H1 (cell line): ENCODE measurements around the gene MYH6. TPM values are rescaled to one million over a fixed set of nuclear protein-coding genes. Genes with fewer than 3 reads are reported as not detected.

Experiments
- CTCF ChIA-PET: fragments of 300-600 bp; sonication (Branson Sonifier 250); formaldehyde crosslinking; loops from one replicate; lab custom pipeline; 2021; ENCODE audit not compliant: partially characterized antibody; lab: Charles Lee
- POLR2A ChIA-PET: fragments of 300-600 bp; sonication (Branson Sonifier 250); formaldehyde crosslinking; loops from one replicate; lab custom pipeline; 2021; ENCODE audit warnings: inconsistent platforms; ENCODE audit not compliant: partially characterized antibody; lab: Charles Lee
- DNase-seq, 2 experiments: peaks; one replicate each; pipeline versions ENCODE4 v3.0.0 to v3.0.0-alpha.2; 2010 to 2022; ENCODE audit warnings: low spot score in 2 of 2, low read depth in 1 of 2, mixed read lengths in 1 of 2
- FAIRE-seq: peaks from 2 replicates; lab custom pipeline; 2011; peaks lifted over from hg19 to GRCh38; lab: Jason Lieb, UNC
- H2AFZ ChIP-seq: 2 replicates; pipeline ENCODE4 v1.8.1; 2012; ENCODE audit warnings: low read length, inconsistent platforms
- H2AK5ac ChIP-seq: 2 replicates; pipeline ENCODE4 v1.6.1; 2013; ENCODE audit warnings: low read depth, low read length
- H2BK120ac ChIP-seq: replicated peaks from 2 replicates; pipeline ENCODE3; 2013; ENCODE audit warnings: low read depth, low read length, inconsistent platforms
- H2BK12ac ChIP-seq: 2 replicates; pipeline ENCODE4 v1.6.1; 2013; ENCODE audit warnings: low read depth, low read length
- H2BK15ac ChIP-seq: 2 replicates; pipeline ENCODE4 v1.6.1; 2013; ENCODE audit warnings: low read length
- H2BK20ac ChIP-seq: 2 replicates; pipeline ENCODE4 v1.6.1; 2013; ENCODE audit warnings: low read length
- H2BK5ac ChIP-seq: 2 replicates; pipeline ENCODE4 v1.6.1; 2013; ENCODE audit warnings: low read depth, low read length
- H3K14ac ChIP-seq: 2 replicates; pipeline ENCODE4 v1.6.1; 2013; ENCODE audit warnings: inconsistent platforms; ENCODE audit not compliant: insufficient read length
- H3K18ac ChIP-seq: 2 replicates; pipeline ENCODE4 v1.6.1; 2013; ENCODE audit warnings: low read length; ENCODE audit errors: extremely low read depth
- H3K23ac ChIP-seq: 2 replicates; pipeline ENCODE4 v1.6.1; 2013; ENCODE audit warnings: inconsistent platforms; ENCODE audit not compliant: insufficient read length
- H3K23me2 ChIP-seq: 2 replicates; pipeline ENCODE4 v1.6.1; 2013; ENCODE audit warnings: low read depth, low read length
- H3K27ac ChIP-seq: 2 replicates; pipeline ENCODE4 v1.6.1; 2011; ENCODE audit warnings: low read depth, low read length, inconsistent platforms
- H3K27me3 ChIP-seq, 4 experiments: replicated peaks in 1 of 4; 1 replicate in 1 of 4; 2 replicates in 3 of 4; pipeline versions ENCODE4 v1.6.1 to v1.8.1; 2011 to 2013; ENCODE audit warnings: low read length in 3 of 4, mild to moderate bottlenecking in 3 of 4, inconsistent platforms in 2 of 4, mixed read lengths in 2 of 4, moderate library complexity in 1 of 4; ENCODE audit not compliant: control insufficient read depth in 3 of 4, insufficient read depth in 3 of 4; ENCODE audit errors: extremely low read depth in 1 of 4
- H3K36me3 ChIP-seq, 4 experiments: 2 replicates each; pipeline versions ENCODE4 v1.6.1 to v1.8.1; 2011 to 2013; ENCODE audit warnings: mild to moderate bottlenecking in 4 of 4, low read length in 3 of 4, moderate library complexity in 2 of 4, control low read depth in 1 of 4, inconsistent platforms in 1 of 4; ENCODE audit not compliant: insufficient read depth in 4 of 4, control insufficient read depth in 2 of 4
- H3K4ac ChIP-seq: replicated peaks from 2 replicates; pipeline ENCODE3; 2013; ENCODE audit warnings: low read length, low read depth, mixed read lengths, inconsistent platforms; ENCODE audit not compliant: insufficient read length
- H3K4me1 ChIP-seq, 4 experiments: replicated peaks in 1 of 4; 1 replicate in 1 of 4; 2 replicates in 3 of 4; pipeline versions ENCODE4 v1.6.1 to v1.8.1; 2011 to 2013; ENCODE audit warnings: low read length in 3 of 4, inconsistent platforms in 2 of 4, mixed read lengths in 1 of 4; ENCODE audit not compliant: insufficient read depth in 4 of 4, control insufficient read depth in 3 of 4
- H3K4me2 ChIP-seq, 2 experiments: 2 replicates each; pipeline versions ENCODE4 v1.6.1 to v1.8.1; 2011 to 2013; ENCODE audit warnings: low read depth in 2 of 2, low read length in 2 of 2, control low read depth in 1 of 2, inconsistent platforms in 1 of 2, mild to moderate bottlenecking in 1 of 2; ENCODE audit not compliant: insufficient read depth in 1 of 2
- H3K4me3 ChIP-seq, 4 experiments: fragments of 200-600, 300-600 bp in 1 of 4; sonication (generic), shearing (Covaris generic), sonication (Bioruptor Twin) in 1 of 4; 2 replicates each; pipeline versions ENCODE4 v1.5.1 to v1.8.1; 2011 to 2016; ENCODE audit warnings: low read length in 4 of 4, low read depth in 3 of 4, control low read depth in 2 of 4, inconsistent platforms in 2 of 4, mild to moderate bottlenecking in 2 of 4, mixed read lengths in 1 of 4, moderate library complexity in 1 of 4; ENCODE audit not compliant: insufficient read depth in 2 of 4; ENCODE audit errors: extremely low read depth in 1 of 4
- H3K56ac ChIP-seq: replicated peaks from 2 replicates; pipeline ENCODE3; 2013; ENCODE audit warnings: low read depth, mild to moderate bottlenecking, mixed read lengths, low read length, inconsistent platforms; ENCODE audit not compliant: insufficient read length
- H3K79me1 ChIP-seq: 2 replicates; pipeline ENCODE4 v1.6.1; 2013; ENCODE audit warnings: low read depth, low read length, control low read depth
- H3K79me2 ChIP-seq, 2 experiments: 2 replicates each; pipeline versions ENCODE4 v1.6.1 to v1.8.1; 2012 to 2013; ENCODE audit warnings: low read length in 2 of 2, mild to moderate bottlenecking in 2 of 2, inconsistent platforms in 1 of 2; ENCODE audit not compliant: insufficient read depth in 2 of 2, control insufficient read depth in 1 of 2
- H3K9ac ChIP-seq, 4 experiments: replicated peaks in 1 of 4; 1 replicate in 1 of 4; 2 replicates in 3 of 4; pipeline versions ENCODE4 v1.6.1 to v1.8.1; 2011 to 2013; ENCODE audit warnings: low read depth in 3 of 4, low read length in 3 of 4, control low read depth in 2 of 4, mild to moderate bottlenecking in 2 of 4, moderate library complexity in 2 of 4, inconsistent platforms in 1 of 4; ENCODE audit errors: extremely low read depth in 1 of 4
- H3K9me3 ChIP-seq, 2 experiments: 2 replicates each; pipeline versions ENCODE4 v1.6.1 to v1.8.1; 2012 to 2013; ENCODE audit warnings: mild to moderate bottlenecking in 2 of 2, moderate library complexity in 2 of 2, control low read depth in 1 of 2, inconsistent platforms in 1 of 2, low read depth in 1 of 2, low read length in 1 of 2, mixed read lengths in 1 of 2; ENCODE audit not compliant: insufficient read depth in 2 of 2
- H4K20me1 ChIP-seq, 2 experiments: replicated peaks in 1 of 2; 2 replicates each; pipeline versions ENCODE3 to v1.8.1; 2011 to 2013; ENCODE audit warnings: inconsistent platforms in 2 of 2, low read length in 2 of 2, mild to moderate bottlenecking in 1 of 2; ENCODE audit not compliant: insufficient read depth in 2 of 2, control insufficient read depth in 1 of 2
- H4K5ac ChIP-seq: 2 replicates; pipeline ENCODE4 v1.6.1; 2013; ENCODE audit warnings: low read length, low read depth, mixed read lengths, inconsistent platforms; ENCODE audit not compliant: insufficient read length
- H4K8ac ChIP-seq: 2 replicates; pipeline ENCODE4 v1.8.0; 2013; ENCODE audit warnings: mild to moderate bottlenecking, moderate library complexity, low read length, inconsistent platforms; ENCODE audit not compliant: insufficient read depth; ENCODE audit errors: extremely low read depth
- H4K91ac ChIP-seq: replicated peaks from 2 replicates; pipeline ENCODE3; 2013; ENCODE audit warnings: low read length, mixed read lengths, inconsistent platforms; ENCODE audit not compliant: insufficient read length
- CREB1 ChIP-seq: IDR thresholded peaks from 2 replicates; pipeline ENCODE4 v1.6.1; 2012; ENCODE audit warnings: inconsistent platforms
- EGR1 ChIP-seq: IDR thresholded peaks from 2 replicates; pipeline ENCODE4 v1.6.1; 2011; ENCODE audit warnings: low read depth, low read length, borderline replicate concordance
- EP300 ChIP-seq, 2 experiments: IDR thresholded peaks; 1 replicate in 1 of 2; 2 replicates in 1 of 2; pipeline ENCODE4 v1.6.1; 2011 to 2012; ENCODE audit warnings: low read depth in 2 of 2, low read length in 2 of 2, mild to moderate bottlenecking in 2 of 2, borderline replicate concordance in 1 of 2, inconsistent platforms in 1 of 2, moderate library complexity in 1 of 2
- EZH2 ChIP-seq: fragments of 200-600 bp; sonication (generic); IDR thresholded peaks from 2 replicates; pipeline ENCODE4 v1.7.1; 2012; ENCODE audit warnings: low read depth, mild to moderate bottlenecking, moderate library complexity, low read length, inconsistent platforms; ENCODE audit not compliant: severe bottlenecking
- JUND ChIP-seq: IDR thresholded peaks from 2 replicates; pipeline ENCODE4 v1.6.1; 2011; ENCODE audit warnings: mild to moderate bottlenecking, improper control_type of control experiment, low read length
- NRF1 ChIP-seq: IDR thresholded peaks from 2 replicates; pipeline ENCODE4 v1.6.1; 2011; ENCODE audit warnings: mild to moderate bottlenecking, low read depth, low read length, improper control_type of control experiment
- POLR2AphosphoS5 ChIP-seq: IDR thresholded peaks from 2 replicates; pipeline ENCODE4 v1.6.1; 2011; ENCODE audit warnings: low read depth, low read length
- RAD21 ChIP-seq, 2 experiments: IDR thresholded peaks in 1 of 2; conservative IDR thresholded peaks in 1 of 2; 2 replicates each; pipeline ENCODE4 v1.6.1; 2011; ENCODE audit warnings: low read depth in 2 of 2, low read length in 2 of 2, improper control_type of control experiment in 1 of 2, inconsistent platforms in 1 of 2, mild to moderate bottlenecking in 1 of 2, moderate library complexity in 1 of 2
- SP4 ChIP-seq: IDR thresholded peaks from 2 replicates; pipeline ENCODE4 v1.6.1; 2012; ENCODE audit warnings: low read length, inconsistent platforms
- SUZ12 ChIP-seq: fragments of 200-600 bp; sonication (generic); IDR thresholded peaks from 2 replicates; pipeline ENCODE4 v1.6.1; 2012; ENCODE audit warnings: mild to moderate bottlenecking, inconsistent platforms, low read length, moderate library complexity, mixed read lengths
- WGBS, 2 experiments: shearing (Covaris generic) in 1 of 2; methylation state at CpG; one replicate each; pipeline versions ENCODE4 v1.1.6 to v1.1.7; 2013 to 2015; ENCODE audit warnings: low lambda C conversion rate in 2 of 2, mixed read lengths in 2 of 2, inconsistent platforms in 1 of 2, low coverage in 1 of 2, missing lambda C conversion rate in 1 of 2; ENCODE audit not compliant: insufficient replicate concordance in 2 of 2, insufficient coverage in 1 of 2, insufficient read length in 1 of 2; ENCODE audit errors: extremely low coverage in 1 of 2, missing lambda C conversion rate in 1 of 2; 5-methylcytosine and 5-hydroxymethylcytosine counted together
- polyA plus RNA-seq, 7 experiments: library from polyadenylated mRNA; depleted of rRNA in 3 of 7; stranded (reverse) in 5 of 7; unstranded in 2 of 7; fragments of >200 nt in 5 of 7; fragments of 200-250 nt in 2 of 7; gene quantifications; 1 replicate in 5 of 7; 2 replicates in 1 of 7; 4 replicates in 1 of 7; pipeline versions ENCODE4 v1.2.1 to v1.2.3, GENCODE V29; 2011 to 2013; ENCODE audit warnings: missing spikeins in 2 of 7, mixed read lengths in 2 of 7
- total RNA-seq: library from RNA; stranded (reverse); fragmentation: NEBNext Ultra II Directional; extraction: Animal tissue kit (Norgen Biotek cat#: 25700); gene quantifications from 2 replicates; pipeline ENCODE4 v1.2.1, GENCODE V29; 2021
- TF ChIP-seq, protein P1 (sequence below): IDR thresholded peaks from 2 replicates; pipeline ENCODE4 v1.6.1; 2012; ENCODE audit warnings: inconsistent platforms

MYH6 gene
- total and polyA plus RNA-seq, 2 of the 8 experiments (the other 6 are each of a cell fraction or from before 2014, with no cell fraction given), result 0.03 TPM; not detected in 1

- no peak overlapping the region for H3K27ac ChIP-seq
- TF ChIP-seq EZH2 (no peak), POLR2AphosphoS5 (no peak), RAD21 (IDR thresholded peaks at IDR 0.05 in 1 of 2, conservative IDR thresholded peaks at IDR 0.05 in 1 of 2; ENCODE audit: low read depth in 2 of 2, low read length in 2 of 2) (no peak), EP300 (IDR thresholded peaks at IDR 0.05; ENCODE audit: borderline replicate concordance in 1 of 2, low read depth in 2 of 2, low read length in 2 of 2) (no peak), JUND (no peak), SP4 (no peak), SUZ12 (no peak), NRF1 (no peak), EGR1 (no peak), CREB1 (no peak)
- TF ChIP-seq, protein P1, sequence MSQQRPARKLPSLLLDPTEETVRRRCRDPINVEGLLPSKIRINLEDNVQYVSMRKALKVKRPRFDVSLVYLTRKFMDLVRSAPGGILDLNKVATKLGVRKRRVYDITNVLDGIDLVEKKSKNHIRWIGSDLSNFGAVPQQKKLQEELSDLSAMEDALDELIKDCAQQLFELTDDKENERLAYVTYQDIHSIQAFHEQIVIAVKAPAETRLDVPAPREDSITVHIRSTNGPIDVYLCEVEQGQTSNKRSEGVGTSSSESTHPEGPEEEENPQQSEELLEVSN, result no peak
Measured at GRCh38 chr14:23414906-23415820, 7.1 kb upstream of the MYH6 start.

More at GRCh38 chr14:23414906-23415820, 7.1 kb upstream of the MYH6 start:
- H2BK120ac ChIP-seq, result no peak overlapping the region
- no peak overlapping the region for H3K23ac ChIP-seq
- ChIA-PET POLR2A (interaction anchor here (0.6 to 1.3 kb wide), 2 partner anchors 10 to 135 kb away, joined by 3 read pairs; no protein-coding TSS in a partner anchor), CTCF (interaction anchor here (0.9 to 2.5 kb wide), 9 partner anchors 10 to 70 kb away, joined by 3 to 8 read pairs (median 4); no protein-coding TSS in a partner anchor)
- no peak for FAIRE-seq
- no peaks in the 10 kb centered on the region for H3K27me3 ChIP-seq
- no peaks in the 10 kb centered on the region for H3K79me1 ChIP-seq
- no peak overlapping the region for H3K4me3 ChIP-seq
- H3K9ac ChIP-seq, result no peak overlapping the region
- no peaks in the 10 kb centered on the region for H3K23me2 ChIP-seq
- H2AK5ac ChIP-seq, result no peak overlapping the region
- H2BK20ac ChIP-seq, result no peak overlapping the region
- H3K4me2 ChIP-seq, result no peak overlapping the region
- H3K36me3 ChIP-seq, result no peaks in the 10 kb centered on the region
- H2BK15ac ChIP-seq, result no peak overlapping the region
- no peak overlapping the region for H2AFZ ChIP-seq
- no peak for DNase-seq
- H3K14ac ChIP-seq, result no peak overlapping the region
- H4K20me1 ChIP-seq, result no peaks in the 10 kb centered on the region
- WGBS, 2 experiments, result 92% methylated on average over 32 of the region's 39 CpGs; no CpG with 5 or more reads in 1 of the 2 experiments
- no peaks in the 10 kb centered on the region; a peak in 1 of 7 replicates for H3K4me1 ChIP-seq
- no peak overlapping the region for H4K5ac ChIP-seq
- H3K56ac ChIP-seq, result no peak overlapping the region
- no peak overlapping the region for H3K18ac ChIP-seq
- no peak overlapping the region for H4K91ac ChIP-seq
- H3K9me3 ChIP-seq, result no peaks in the 10 kb centered on the region
- H4K8ac ChIP-seq, result no peak overlapping the region
- H3K79me2 ChIP-seq, result no peaks in the 10 kb centered on the region
- H3K4ac ChIP-seq, result no peak overlapping the region
- no peak overlapping the region for H2BK5ac ChIP-seq
- no peak overlapping the region for H2BK12ac ChIP-seq
